GM12892 (cell line): ENCODE measurements around the gene PPP2R1B.

Experiments
- DNase-seq: peaks from one replicate; pipeline ENCODE4 v3.0.0; 2011; ENCODE audit not compliant: insufficient read length
- FAIRE-seq: peaks from 2 replicates; lab custom pipeline; 2011; peaks lifted over from hg19 to GRCh38; lab: Jason Lieb, UNC
- POLR2A ChIP-seq: IDR thresholded peaks from 2 replicates; pipeline ENCODE4 v1.6.1; 2011; ENCODE audit warnings: low read depth, low read length, control low read depth
- POLR2AphosphoS5 ChIP-seq: IDR thresholded peaks from 2 replicates; pipeline ENCODE4 v1.6.1; 2011; ENCODE audit warnings: low read depth, low read length, control low read depth
- TAF1 ChIP-seq: IDR thresholded peaks from 2 replicates; pipeline ENCODE4 v1.6.1; 2011; ENCODE audit warnings: low read depth, mild to moderate bottlenecking, control low read depth, low read length, borderline replicate concordance

PPP2R1B gene

GRCh38 chr11:111762526-111762925 is 3.7 kb downstream of the PPP2R1B start:
- no peak for FAIRE-seq
- TF ChIP-seq TAF1: no peak
- TF ChIP-seq POLR2A: no peak
- TF ChIP-seq POLR2AphosphoS5: no peak
- DNase-seq: no peak

- no peak for TF ChIP-seq POLR2AphosphoS5
- FAIRE-seq (no peak), DNase-seq (no peak)
Observed at GRCh38 chr11:111761036-111761435, 5.2 kb downstream of the PPP2R1B start.

- DNase-seq: no peak
- no peak for FAIRE-seq
- TF ChIP-seq POLR2AphosphoS5: no peak
- no peak for TF ChIP-seq POLR2A
- TF ChIP-seq TAF1: no peak
Observed at GRCh38 chr11:111759778-111760407, 6.3 kb downstream of the PPP2R1B start.

GRCh38 chr11:111759376-111759775 is 6.8 kb downstream of the PPP2R1B start:
- DNase-seq (no peak), FAIRE-seq (no peak)
- TF ChIP-seq TAF1 (no peak), POLR2A (no peak), POLR2AphosphoS5 (no peak)

- TF ChIP-seq TAF1 (no peak), POLR2AphosphoS5 (no peak), POLR2A (no peak)
- no peak for DNase-seq
- no peak for FAIRE-seq
Observed at GRCh38 chr11:111756097-111756496, 10.1 kb downstream of the PPP2R1B start.

GRCh38 chr11:111749646-111750045 is 16.5 kb downstream of the PPP2R1B start:
- no peak for DNase-seq
- no peak for FAIRE-seq
- no peak for TF ChIP-seq TAF1
- no peak for TF ChIP-seq POLR2A

GRCh38 chr11:111748035-111748804 is 18.0 kb downstream of the PPP2R1B start:
- DNase-seq: no peak
- FAIRE-seq: no peak
- TF ChIP-seq TAF1: no peak
- no peak for TF ChIP-seq POLR2AphosphoS5
- no peak for TF ChIP-seq POLR2A

GRCh38 chr11:111745719-111746504 is 20.3 kb downstream of the PPP2R1B start:
- DNase-seq (no peak), FAIRE-seq (no peak)
- TF ChIP-seq POLR2AphosphoS5 (no peak), POLR2A (no peak), TAF1 (no peak)

- TF ChIP-seq POLR2AphosphoS5: no peak
- TF ChIP-seq POLR2A: no peak
- no peak for TF ChIP-seq TAF1
Observed at GRCh38 chr11:111743700-111744099, 22.5 kb downstream of the PPP2R1B start.

GRCh38 chr11:111741751-111742150 is 24.4 kb downstream of the PPP2R1B start:
- FAIRE-seq (no peak), DNase-seq (no peak)
- no peak for TF ChIP-seq POLR2AphosphoS5
- TF ChIP-seq TAF1: no peak
- TF ChIP-seq POLR2A: no peak

More at GRCh38 chr11:111743700-111744099, 22.5 kb downstream of the PPP2R1B start:
- no peak for FAIRE-seq
- DNase-seq: no peak

- DNase-seq (no peak), FAIRE-seq (no peak)
- no peak for TF ChIP-seq POLR2AphosphoS5
- TF ChIP-seq POLR2A: no peak
Observed at GRCh38 chr11:111739299-111739698, 26.9 kb downstream of the PPP2R1B start.
